Measurements from ENCODE around the gene ATAD5. TPM values are rescaled to one million over a fixed set of nuclear protein-coding genes. Genes with fewer than 3 reads are reported as not detected.
"Not testable (repeated sequence)": the region's sequence is repeated elsewhere in the genome, so short reads cannot be mapped to it uniquely, and the experiment has no call there.

ATAD5 gene
- total RNA-seq, 6 experiments from 2014 or later = 0.29 to 2.7 (median 0.67) TPM

DNA sequence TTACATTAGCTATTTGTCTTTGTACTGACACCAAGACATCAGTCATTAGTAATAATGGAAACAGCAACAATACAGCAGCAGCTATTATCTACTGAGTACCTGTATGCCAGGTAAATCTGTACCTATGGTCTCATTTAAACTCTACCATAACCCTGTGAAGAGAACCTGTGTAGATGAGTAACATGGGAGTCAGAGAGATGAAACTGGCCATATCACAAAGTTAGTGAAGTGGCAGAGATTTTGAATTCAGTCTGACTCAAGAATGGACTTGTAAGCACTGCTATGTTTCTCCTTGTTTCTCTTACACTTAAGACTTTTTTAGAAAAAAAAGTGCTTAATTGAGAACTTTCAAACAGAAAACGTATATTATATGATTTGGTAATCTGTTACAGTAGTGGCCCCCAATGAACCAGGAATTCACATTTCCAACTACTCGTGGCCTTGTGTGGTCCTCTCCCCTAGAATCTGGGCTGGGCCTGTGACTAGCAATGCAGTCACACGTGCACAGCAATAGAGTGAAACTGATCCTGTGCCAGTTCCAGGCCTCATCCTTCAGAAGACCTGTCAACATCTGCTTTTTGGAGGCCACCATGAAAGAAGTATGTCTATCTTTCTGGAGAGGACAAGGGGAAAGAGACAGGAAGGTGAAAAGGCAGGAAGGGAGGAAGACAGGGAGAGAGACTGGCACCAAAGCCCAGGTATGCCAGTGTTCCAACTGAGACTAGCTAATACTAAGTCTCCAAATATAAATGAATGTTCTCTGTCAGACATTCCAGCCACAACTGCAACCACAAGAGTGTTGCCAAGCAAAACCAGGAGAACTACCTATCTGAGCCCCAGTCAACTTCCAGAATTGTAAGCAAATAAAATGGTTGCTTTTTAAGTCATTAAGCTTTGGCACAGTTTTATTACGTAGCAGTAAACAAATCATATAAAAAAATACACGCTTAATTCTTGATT lies 19.3 kb upstream of the ATAD5 start:
- ATAC-seq (no peak), DNase-seq (peak in 1 of 3 donors; percentile 8)
- intact Hi-C loops (cut with DNase I) = no loop called here
- Histone ChIP-seq H3K27me3 (no peaks in the 10 kb centered on the region), H3K9me3 (no peaks in the 10 kb centered on the region), H3K27ac (no peak overlapping the region), H3K36me3 (no peaks in the 10 kb centered on the region), H3K4me3 (no peak overlapping the region), H3K4me1 (no peaks in the 10 kb centered on the region)
- WGBS (ENCODE audit: insufficient coverage, low coverage, low lambda C conversion rate, missing lambda C conversion rate) = 78% methylated on average over 5 of the region's 5 CpGs
- TF ChIP-seq POLR2A (IDR thresholded peaks at IDR 0.05) = no peak
- TF ChIP-seq, protein P1, sequence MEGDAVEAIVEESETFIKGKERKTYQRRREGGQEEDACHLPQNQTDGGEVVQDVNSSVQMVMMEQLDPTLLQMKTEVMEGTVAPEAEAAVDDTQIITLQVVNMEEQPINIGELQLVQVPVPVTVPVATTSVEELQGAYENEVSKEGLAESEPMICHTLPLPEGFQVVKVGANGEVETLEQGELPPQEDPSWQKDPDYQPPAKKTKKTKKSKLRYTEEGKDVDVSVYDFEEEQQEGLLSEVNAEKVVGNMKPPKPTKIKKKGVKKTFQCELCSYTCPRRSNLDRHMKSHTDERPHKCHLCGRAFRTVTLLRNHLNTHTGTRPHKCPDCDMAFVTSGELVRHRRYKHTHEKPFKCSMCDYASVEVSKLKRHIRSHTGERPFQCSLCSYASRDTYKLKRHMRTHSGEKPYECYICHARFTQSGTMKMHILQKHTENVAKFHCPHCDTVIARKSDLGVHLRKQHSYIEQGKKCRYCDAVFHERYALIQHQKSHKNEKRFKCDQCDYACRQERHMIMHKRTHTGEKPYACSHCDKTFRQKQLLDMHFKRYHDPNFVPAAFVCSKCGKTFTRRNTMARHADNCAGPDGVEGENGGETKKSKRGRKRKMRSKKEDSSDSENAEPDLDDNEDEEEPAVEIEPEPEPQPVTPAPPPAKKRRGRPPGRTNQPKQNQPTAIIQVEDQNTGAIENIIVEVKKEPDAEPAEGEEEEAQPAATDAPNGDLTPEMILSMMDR (IDR thresholded peaks at IDR 0.05) = no peak

GRCh38 chr17:30814236-30814635 lies 17.5 kb upstream of the ATAD5 start:
- H3K36me3 ChIP-seq; H3K4me3 ChIP-seq; H3K27ac ChIP-seq; intact Hi-C loops (cut with DNase I); H3K27me3 ChIP-seq; ATAC-seq; H3K9me3 ChIP-seq; DNase-seq; H3K4me1 ChIP-seq: not testable (repeated sequence)
- WGBS (ENCODE audit: insufficient coverage, low coverage, low lambda C conversion rate, missing lambda C conversion rate) = 91% methylated on average over 12 of the region's 12 CpGs

DNA sequence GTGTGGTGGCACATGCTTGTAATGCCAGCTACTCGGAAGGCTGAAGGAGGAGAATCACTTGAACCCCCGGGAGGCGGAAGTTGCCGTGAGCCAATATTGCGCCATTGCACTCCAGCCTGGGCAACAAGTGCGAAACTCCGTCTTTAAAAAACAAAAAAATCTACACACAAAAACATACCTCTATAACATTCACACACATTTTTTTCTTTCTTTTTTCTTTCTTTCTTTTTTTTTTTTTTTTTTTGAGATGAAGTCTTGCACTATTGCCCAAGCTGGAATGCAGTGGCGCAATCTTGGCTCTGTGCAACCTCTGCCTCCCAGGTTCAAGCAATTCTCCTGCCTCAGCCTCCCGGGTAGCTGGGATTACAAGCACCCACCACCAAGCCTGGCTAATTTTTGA lies 16.9 kb upstream of the ATAD5 start:
- DNase-seq; H3K4me1 ChIP-seq; H3K9me3 ChIP-seq; intact Hi-C loops (cut with DNase I); H3K27ac ChIP-seq; ATAC-seq; H3K4me3 ChIP-seq; H3K27me3 ChIP-seq; H3K36me3 ChIP-seq: not testable (repeated sequence)
- WGBS (ENCODE audit: insufficient coverage, low coverage, low lambda C conversion rate, missing lambda C conversion rate) = 89% methylated on average over 9 of the region's 9 CpGs

GRCh38 chr17:30816165-30816564 lies 15.6 kb upstream of the ATAD5 start:
- no peaks in the 10 kb centered on the region for H3K36me3 ChIP-seq
- no peaks in the 10 kb centered on the region for H3K4me1 ChIP-seq
- TF ChIP-seq POLR2A (IDR thresholded peaks at IDR 0.05) = no peak
- TF ChIP-seq, protein P1 (IDR thresholded peaks at IDR 0.05) = no peak

DNA sequence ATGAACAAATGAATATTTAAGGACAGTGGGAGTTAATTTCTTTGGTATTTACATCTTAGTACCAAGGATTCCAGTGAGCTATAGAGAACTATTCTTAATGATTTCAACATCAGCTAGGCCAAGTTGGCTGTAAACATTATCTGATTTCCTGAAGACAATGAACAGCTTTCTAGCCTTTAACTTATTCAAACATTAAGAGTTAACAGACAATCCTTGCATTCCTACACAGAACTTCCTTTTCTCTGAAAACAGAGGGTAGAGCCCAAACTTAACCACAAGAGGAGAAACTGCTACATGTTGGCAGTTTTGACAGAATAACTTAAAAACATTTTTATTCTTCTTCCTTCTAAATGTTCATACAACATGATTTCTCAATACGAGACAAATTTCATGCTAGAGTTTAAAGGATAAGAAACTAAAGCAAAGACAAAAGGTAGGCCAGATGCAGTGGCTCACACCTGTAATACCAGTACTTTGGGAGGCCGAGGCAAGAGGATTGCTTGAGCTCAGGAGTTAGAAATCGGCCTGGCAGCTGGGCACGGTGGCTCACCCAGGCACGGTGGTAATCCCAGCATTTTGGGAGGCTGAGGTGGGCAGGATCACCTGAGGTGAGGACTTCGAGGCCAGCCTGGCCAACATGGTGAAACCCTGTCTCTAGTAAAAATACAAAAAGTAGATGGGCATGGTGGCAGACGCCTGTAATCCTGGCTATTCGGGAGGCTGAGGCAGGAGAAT lies 11.6 kb upstream of the ATAD5 start:
- no peak for TF ChIP-seq POLR2A (IDR thresholded peaks at IDR 0.05)
- TF ChIP-seq, protein P1 (IDR thresholded peaks at IDR 0.05) = no peak
- 82% methylated on average over 6 of the region's 8 CpGs for WGBS (ENCODE audit: insufficient coverage, low coverage, low lambda C conversion rate, missing lambda C conversion rate)
- Histone ChIP-seq H3K9me3 (no peaks in the 10 kb centered on the region), H3K27me3 (no peaks in the 10 kb centered on the region), H3K36me3 (no peaks in the 10 kb centered on the region), H3K4me3 (no peak overlapping the region), H3K27ac (no peak overlapping the region), H3K4me1 (peaks cover 0 to 4% (median 0%) of the 10 kb centered on the region in 4 donors)
- intact Hi-C loops (cut with DNase I) = no loop called here
- DNase-seq (no peak), ATAC-seq (no peak)

More at GRCh38 chr17:30816165-30816564, 15.6 kb upstream of the ATAD5 start:
- 91% methylated on average over 3 of the region's 7 CpGs for WGBS (ENCODE audit: insufficient coverage, low coverage, low lambda C conversion rate, missing lambda C conversion rate)
- H3K27me3 ChIP-seq = no peaks in the 10 kb centered on the region
- DNase-seq (no peak), ATAC-seq (no peak)
- intact Hi-C loops (cut with DNase I) = no loop called here
- H3K4me3 ChIP-seq = no peak overlapping the region
- H3K9me3 ChIP-seq = no peaks in the 10 kb centered on the region
- H3K27ac ChIP-seq = no peak overlapping the region
